PC-9 (cell line): ENCODE data around the gene NYAP2. TPM values are rescaled to one million over a fixed set of nuclear protein-coding genes. Genes with fewer than 3 reads are reported as not detected.

Experiments
- BruUV-seq: library from RNA; stranded (reverse); fragments of 400-500 nt; replicated peaks from 2 replicates; lab custom pipeline; 2021; lab: Mats Ljungman, UMichigan
- CTCF ChIA-PET: fragments of 300-600 bp; sonication (Branson Sonifier 250); formaldehyde crosslinking; loops from one replicate; lab custom pipeline; 2022; ENCODE audit warnings: antibody characterized with exemption; lab: Charles Lee
- POLR2A ChIA-PET: fragments of 300-600 bp; sonication (Branson Sonifier 250); formaldehyde crosslinking; loops from one replicate; lab custom pipeline; 2022; ENCODE audit warnings: antibody characterized with exemption; ENCODE audit not compliant: unreplicated experiment; lab: Charles Lee
- DNase-seq, 2 experiments: peaks; one replicate each; pipeline versions ENCODE4 v3.0.0 to v3.0.0-alpha.2; 2015 to 2022; ENCODE audit warnings: mixed read lengths in 1 of 2
- H2AFZ ChIP-seq: fragments of 200-600 bp; sonication (generic); 2 replicates; pipeline ENCODE4 v1.8.1; 2017; ENCODE audit warnings: antibody characterized with exemption
- H3F3A ChIP-seq: fragments of 200-600 bp; sonication (generic); 2 replicates; pipeline ENCODE4 v1.8.1; 2017; ENCODE audit warnings: antibody characterized with exemption, mild to moderate bottlenecking, low read depth; ENCODE audit not compliant: insufficient read depth
- H3K27ac ChIP-seq: fragments of 200-600 bp; sonication (generic); 2 replicates; pipeline ENCODE4 v1.6.1; 2016; ENCODE audit warnings: mixed run types
- H3K27me3 ChIP-seq: fragments of 200-600 bp; sonication (generic); 2 replicates; pipeline ENCODE4 v1.6.1; 2016; ENCODE audit warnings: low read depth, mixed run types; ENCODE audit not compliant: insufficient read depth
- H3K36me3 ChIP-seq: fragments of 200-600 bp; sonication (generic); 2 replicates; pipeline ENCODE4 v1.6.1; 2016; ENCODE audit warnings: low read depth, mixed run types
- H3K4me1 ChIP-seq: fragments of 200-600 bp; sonication (generic); replicated peaks from 2 replicates; pipeline ENCODE4 v1.6.1; 2016; ENCODE audit warnings: mixed run types; ENCODE audit not compliant: insufficient read depth
- H3K4me2 ChIP-seq: fragments of 200-600 bp; sonication (generic); 2 replicates; pipeline ENCODE4 v1.6.1; 2017; ENCODE audit warnings: mixed run types
- H3K4me3 ChIP-seq: fragments of 200-600 bp; sonication (generic); 2 replicates; pipeline ENCODE4 v1.6.1; 2016; ENCODE audit warnings: mixed run types
- H3K79me2 ChIP-seq: fragments of 200-600 bp; sonication (generic); 2 replicates; pipeline ENCODE4 v1.6.1; 2017; ENCODE audit warnings: low read depth, mixed run types
- H3K9me2 ChIP-seq: fragments of 200-600 bp; sonication (generic); 2 replicates; pipeline ENCODE4 v1.8.1; 2017; ENCODE audit warnings: mild to moderate bottlenecking; ENCODE audit not compliant: insufficient read depth
- H3K9me3 ChIP-seq: fragments of 200-600 bp; sonication (generic); 2 replicates; pipeline ENCODE4 v1.8.1; 2016; ENCODE audit warnings: low read depth; ENCODE audit not compliant: insufficient read depth
- H4K20me1 ChIP-seq: fragments of 200-600 bp; sonication (generic); 2 replicates; pipeline ENCODE4 v1.8.1; 2017; ENCODE audit not compliant: insufficient read depth
- CTCF ChIP-seq: fragments of 200-600 bp; sonication (generic); conservative IDR thresholded peaks from 2 replicates; pipeline ENCODE4 v1.6.1; 2017; ENCODE audit warnings: mixed run types, antibody characterized with exemption, mild to moderate bottlenecking, moderate library complexity
- EZH2 ChIP-seq: fragments of 200-600 bp; sonication (generic); IDR thresholded peaks from 2 replicates; pipeline ENCODE4 v1.8.0; 2017; ENCODE audit warnings: antibody characterized with exemption, low read depth
- intact Hi-C: fragments of 100-400 bp; cut with micrococcal nuclease; formaldehyde crosslinking; loops from one replicate; pipeline ENCODE4 v1.10.0; 2022; ENCODE audit not compliant: unreplicated experiment
- total RNA-seq: library from RNA; stranded (reverse); gene quantifications from 2 replicates; pipeline ENCODE4 v1.2.3, GENCODE V29; 2021

Gene NYAP2
- total RNA-seq, 1 experiment from 2014 or later: 0.65 TPM

DNA sequence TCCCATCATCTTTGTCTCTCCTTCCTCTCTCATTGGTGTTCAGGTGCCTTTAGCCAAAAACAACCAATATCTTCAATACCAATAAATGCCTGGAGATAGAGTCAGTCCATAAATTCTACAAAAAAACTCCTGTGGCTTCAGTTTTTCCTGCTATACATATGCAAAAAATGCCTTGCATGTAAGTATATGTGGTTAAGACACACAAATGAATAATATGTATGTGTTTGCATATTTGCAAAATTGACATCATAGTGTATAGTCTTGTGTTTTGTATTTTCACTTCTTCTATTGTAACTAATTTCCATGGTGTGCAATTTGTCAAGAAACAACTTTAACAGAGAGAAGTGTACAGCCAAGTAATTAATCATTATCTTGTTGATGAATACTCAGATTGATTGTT, 115.5 kb downstream of the NYAP2 start:
- Histone ChIP-seq H3K27me3 (no peaks in the 10 kb centered on the region), H3K9me3 (0 out of 2 replicates have a peak, but pooled peaks cover 4% of the 10 kb centered on the region), H3K4me2 (no peak overlapping the region), H3K79me2 (no peaks in the 10 kb centered on the region), H3F3A (no peaks in the 10 kb centered on the region), H3K36me3 (no peaks in the 10 kb centered on the region), H2AFZ (no peak overlapping the region), H3K9me2 (no peaks in the 10 kb centered on the region), H3K4me1 (peaks cover 10% of the 10 kb centered on the region; the same call in 1 of the 2 replicates), H3K27ac (no peak overlapping the region), H3K4me3 (no peak overlapping the region), H4K20me1 (no peaks in the 10 kb centered on the region)
- DNase-seq: no peak
- TF ChIP-seq EZH2: no peak
- no peak for TF ChIP-seq CTCF
- no TSS peak for BruUV-seq
- intact Hi-C loops: no loop called here
- POLR2A ChIA-PET: no interaction called here
- CTCF ChIA-PET: no interaction called here

DNA sequence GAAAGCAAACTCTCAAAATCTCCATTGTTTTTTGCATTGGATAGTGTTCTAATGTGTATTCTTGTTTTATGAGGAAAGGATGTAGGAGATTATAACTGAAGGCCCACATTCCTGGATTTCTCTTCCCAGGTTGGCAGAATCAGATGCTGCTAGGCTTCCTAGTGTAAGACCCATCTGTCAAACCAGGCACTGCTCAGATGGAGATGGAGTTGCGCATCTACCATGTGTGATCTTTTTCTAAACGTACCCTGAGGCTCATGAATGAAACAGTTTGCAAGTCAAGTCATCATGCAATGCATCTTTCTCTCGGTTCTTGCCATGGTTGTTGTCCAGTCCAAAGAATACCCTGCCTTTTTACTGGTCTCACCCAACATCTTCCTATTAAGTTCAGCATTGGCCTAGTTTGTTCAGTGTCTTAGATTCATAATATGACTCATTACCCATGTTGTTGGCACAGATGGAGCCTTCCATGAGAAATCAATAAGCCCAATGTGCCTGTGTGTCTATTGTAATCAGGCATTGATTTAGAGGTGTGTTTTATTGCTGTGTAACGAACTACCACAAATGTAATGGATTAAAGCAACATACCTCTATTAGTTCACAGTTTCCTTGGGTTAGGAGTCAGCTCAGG, 127.4 kb downstream of the NYAP2 start:
- H3K4me2 ChIP-seq: no peak overlapping the region
- no peaks in the 10 kb centered on the region for H3K9me3 ChIP-seq
- H4K20me1 ChIP-seq: no peaks in the 10 kb centered on the region
- no peaks in the 10 kb centered on the region for H3K9me2 ChIP-seq
- no peaks in the 10 kb centered on the region for H3F3A ChIP-seq
- H2AFZ ChIP-seq: no peak overlapping the region
- no peaks in the 10 kb centered on the region; the same call in 1 of the 2 replicates for H3K27me3 ChIP-seq
- peak in 1 of 2 experiments; percentile 28 for DNase-seq
- no peaks in the 10 kb centered on the region for H3K36me3 ChIP-seq
- no peaks in the 10 kb centered on the region for H3K4me1 ChIP-seq
- no peak overlapping the region for H3K4me3 ChIP-seq
- no TSS peak for BruUV-seq
- intact Hi-C loops: no loop called here
- H3K27ac ChIP-seq: no peak overlapping the region
- CTCF ChIA-PET: no interaction called here
- POLR2A ChIA-PET: no interaction called here
- no peaks in the 10 kb centered on the region for H3K79me2 ChIP-seq
- TF ChIP-seq CTCF (no peak), EZH2 (no peak)

DNA sequence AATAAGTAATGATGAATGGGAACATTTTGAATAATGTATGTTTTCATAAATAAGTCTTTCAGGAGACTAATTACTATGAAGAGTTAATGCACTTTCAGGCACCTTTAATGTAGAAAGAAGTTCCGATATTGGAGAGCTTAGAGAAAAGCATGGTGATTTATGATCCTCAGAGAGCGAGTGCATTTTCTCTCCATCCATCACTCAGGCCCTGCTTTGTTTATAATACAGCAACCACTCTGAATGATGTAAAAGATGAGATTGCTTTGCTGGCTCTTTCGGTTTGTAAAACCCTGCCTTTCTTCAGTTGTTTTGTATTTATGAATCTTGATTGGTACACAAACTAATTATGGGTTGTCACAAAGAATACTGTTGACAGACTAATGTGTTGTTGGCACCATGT, 132.0 kb downstream of the NYAP2 start:
- H3K9me3 ChIP-seq: peaks cover 3% of the 10 kb centered on the region; the same call in 1 of the 2 replicates
- intact Hi-C loops: no loop called here
- ChIA-PET POLR2A (no interaction called here), CTCF (interaction anchor here (0.6 to 0.7 kb wide), 2 partner anchors 18 to 134 kb away, joined by 3 to 15 read pairs; no protein-coding TSS in a partner anchor)
- H3K36me3 ChIP-seq: no peaks in the 10 kb centered on the region
- H3K4me1 ChIP-seq: no peaks in the 10 kb centered on the region
- DNase-seq: peak in 1 of 2 experiments; percentile 6
- no peaks in the 10 kb centered on the region for H3K9me2 ChIP-seq
- no peak overlapping the region for H2AFZ ChIP-seq
- H3F3A ChIP-seq: no peaks in the 10 kb centered on the region
- H4K20me1 ChIP-seq: no peaks in the 10 kb centered on the region
- no peaks in the 10 kb centered on the region; the same call in 1 of the 2 replicates for H3K27me3 ChIP-seq
- no peak overlapping the region for H3K4me3 ChIP-seq
- H3K27ac ChIP-seq: no peak overlapping the region
- no peaks in the 10 kb centered on the region for H3K79me2 ChIP-seq
- TF ChIP-seq EZH2 (no peak), CTCF (no peak)
- H3K4me2 ChIP-seq: no peak overlapping the region
- no TSS peak for BruUV-seq
